Rectal smooth muscle tissue (tissue), 1 donor: Measurements from ENCODE around the gene ADGRG7.

Experiments used
- H3K27ac ChIP-seq: one replicate; pipeline ENCODE4 v1.7.0; 2013; ENCODE audit warnings: low read depth, low read length, inconsistent platforms
- H3K27me3 ChIP-seq: one replicate; pipeline ENCODE4 v1.7.0; 2013; ENCODE audit warnings: low read length; ENCODE audit not compliant: control insufficient read depth, insufficient read depth
- H3K36me3 ChIP-seq: one replicate; pipeline ENCODE4 v1.7.0; 2013; ENCODE audit warnings: low read length; ENCODE audit not compliant: control insufficient read depth, insufficient read depth
- H3K4me1 ChIP-seq: one replicate; pipeline ENCODE4 v1.7.0; 2013; ENCODE audit warnings: low read length; ENCODE audit not compliant: control insufficient read depth, insufficient read depth
- H3K4me3 ChIP-seq: one replicate; pipeline ENCODE4 v1.7.0; 2013; ENCODE audit warnings: low read length
- H3K9ac ChIP-seq: one replicate; pipeline ENCODE4 v1.7.0; 2013; ENCODE audit warnings: low read length

The ADGRG7 gene

DNA sequence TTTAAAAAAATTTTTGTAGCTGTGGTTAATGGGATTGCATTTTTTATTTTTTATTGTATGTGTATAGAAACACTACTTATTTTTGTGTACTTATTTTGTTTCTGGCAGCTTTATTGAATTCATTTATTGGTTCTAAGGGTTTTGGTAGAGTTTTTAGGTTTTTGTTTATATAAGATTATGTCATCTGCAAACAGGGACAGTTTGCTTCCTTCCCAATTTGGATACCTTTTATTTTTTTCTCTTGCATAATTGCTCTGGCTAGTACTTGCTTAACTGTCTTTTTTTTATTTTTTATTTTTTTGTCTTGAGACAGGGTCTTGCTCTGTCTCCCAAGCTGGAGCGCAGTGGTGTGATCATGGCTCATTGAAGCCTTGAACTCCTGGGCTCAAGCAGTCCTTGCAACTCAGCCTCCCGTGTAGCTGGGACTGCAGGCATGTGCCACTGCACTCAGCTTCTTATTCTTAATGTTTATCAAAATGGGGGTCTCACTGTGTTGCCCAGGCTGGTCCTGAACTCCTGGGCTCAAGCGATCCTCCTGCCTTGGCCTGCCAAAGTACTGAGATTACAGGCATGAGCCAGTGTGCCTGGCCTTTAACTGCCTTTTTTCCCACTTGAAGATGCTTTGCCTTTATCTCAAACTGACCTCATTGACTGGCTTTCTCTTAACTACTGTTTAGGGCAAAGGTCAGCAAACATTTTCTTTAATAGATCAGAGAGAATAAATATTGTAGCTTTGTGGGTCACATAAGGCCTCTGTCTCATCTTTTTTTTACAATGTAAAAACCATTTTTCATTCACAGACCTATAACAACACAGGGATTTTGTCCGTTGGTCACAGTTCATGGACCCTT is 108.5 kb downstream of the ADGRG7 start:
- Histone ChIP-seq H3K9ac (no peak overlapping the region), H3K36me3 (peaks cover 3% of the 10 kb centered on the region), H3K4me1 (no peaks in the 10 kb centered on the region)

DNA sequence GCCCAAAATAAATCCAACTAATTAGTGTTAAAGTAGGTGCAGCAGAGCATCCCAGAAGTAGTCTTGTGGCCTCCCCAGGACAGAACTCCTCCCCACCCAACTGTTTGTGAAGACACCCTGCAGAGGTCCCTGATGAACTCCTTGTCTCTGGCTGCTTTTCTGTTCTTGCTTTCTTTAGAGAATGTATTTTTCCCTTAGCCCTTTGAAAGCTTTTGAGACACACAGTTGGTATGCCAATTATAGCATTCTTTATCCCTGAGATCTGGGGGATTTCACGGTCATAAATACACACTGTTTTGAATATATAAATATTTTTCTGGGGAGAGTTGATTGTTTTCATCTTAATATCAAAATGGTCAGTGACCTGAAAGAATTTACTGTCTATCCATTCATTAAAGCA is 109.7 kb downstream of the ADGRG7 start:
- Histone ChIP-seq H3K36me3 (peaks cover 3% of the 10 kb centered on the region), H3K4me3 (no peak overlapping the region), H3K4me1 (no peaks in the 10 kb centered on the region), H3K27me3 (no peaks in the 10 kb centered on the region), H3K27ac (no peak overlapping the region), H3K9ac (no peak overlapping the region)

More for the DNA sequence above, 108.5 kb downstream of the ADGRG7 start:
- Histone ChIP-seq H3K27ac (no peak overlapping the region), H3K27me3 (no peaks in the 10 kb centered on the region), H3K4me3 (no peak overlapping the region)

DNA sequence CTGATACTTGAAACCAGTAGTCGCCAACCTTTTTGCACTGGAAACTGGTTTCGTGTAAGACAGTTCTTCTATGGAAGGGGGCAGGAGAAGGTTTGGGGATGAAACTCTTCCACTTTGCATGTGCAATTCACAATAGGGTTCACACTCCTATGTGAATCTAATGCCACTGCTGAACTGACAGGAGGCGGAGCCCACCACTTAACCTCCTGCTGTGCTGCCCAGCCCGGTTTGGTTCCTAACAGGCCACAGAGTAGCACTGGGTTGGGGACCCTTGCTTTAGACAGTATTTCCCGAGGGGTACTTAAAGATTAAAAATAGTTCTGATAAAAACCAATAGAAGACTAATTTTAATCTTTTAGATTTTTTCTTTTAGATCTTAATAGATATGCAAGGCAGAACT is 111.0 kb downstream of the ADGRG7 start:
- Histone ChIP-seq H3K4me3 (no peak overlapping the region), H3K9ac (no peak overlapping the region), H3K27ac (no peak overlapping the region), H3K36me3 (peaks cover 3% of the 10 kb centered on the region), H3K4me1 (no peaks in the 10 kb centered on the region), H3K27me3 (no peaks in the 10 kb centered on the region)

DNA sequence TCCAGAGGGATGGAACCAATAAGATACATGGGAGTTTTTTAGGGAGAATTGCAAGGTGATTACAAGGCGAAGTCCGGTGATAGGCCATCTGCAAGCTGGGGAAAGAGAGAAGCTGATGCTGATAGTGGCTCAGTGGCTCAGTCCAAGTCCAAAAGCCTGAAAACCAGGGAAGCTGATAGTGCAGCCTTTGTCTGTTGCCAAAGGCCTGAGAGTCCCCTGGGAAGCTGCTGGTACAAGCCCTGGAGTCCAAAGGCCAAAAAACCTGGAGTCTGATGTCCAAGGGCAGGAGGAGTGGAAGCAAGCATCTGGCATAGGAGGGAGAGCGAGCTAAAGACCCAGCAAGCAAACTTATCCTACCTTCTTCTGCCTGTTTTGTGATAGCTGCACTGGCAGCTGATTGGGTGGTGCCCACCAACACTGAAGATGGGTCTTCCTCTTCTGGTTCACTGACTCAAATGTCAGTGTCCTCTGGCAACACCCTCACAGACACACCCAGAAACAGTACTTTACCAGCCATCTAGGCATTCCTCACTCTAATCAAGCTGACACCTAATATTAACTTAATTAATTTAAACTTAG is 116.6 kb downstream of the ADGRG7 start:
- Histone ChIP-seq H3K36me3 (peaks cover 5% of the 10 kb centered on the region), H3K27me3 (no peaks in the 10 kb centered on the region), H3K4me3 (no peak overlapping the region)

DNA sequence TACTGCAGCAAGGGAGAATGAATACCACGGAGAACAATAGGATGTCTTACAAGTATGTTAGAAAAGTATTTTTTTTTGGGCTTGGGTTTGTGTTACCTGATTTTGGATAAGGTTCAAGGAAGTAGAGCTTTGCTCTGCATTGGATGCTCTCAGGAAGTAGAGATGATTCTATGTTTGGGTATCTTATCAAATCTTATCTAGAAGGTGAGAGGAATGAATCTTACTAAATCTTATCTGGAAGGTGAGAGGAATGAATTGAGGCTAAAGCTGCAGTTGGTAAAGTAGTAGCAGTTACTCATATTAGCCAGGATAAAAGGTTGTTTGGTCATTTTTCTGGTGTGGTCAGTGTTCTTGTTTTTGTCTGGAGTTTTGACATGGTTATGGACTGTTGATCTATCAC is 117.3 kb downstream of the ADGRG7 start:
- Histone ChIP-seq H3K27ac (no peak overlapping the region), H3K27me3 (no peaks in the 10 kb centered on the region), H3K36me3 (peaks cover 5% of the 10 kb centered on the region), H3K9ac (no peak overlapping the region), H3K4me1 (no peaks in the 10 kb centered on the region), H3K4me3 (no peak overlapping the region)

More for the DNA sequence above, 116.6 kb downstream of the ADGRG7 start:
- no peaks in the 10 kb centered on the region for H3K4me1 ChIP-seq
- H3K27ac ChIP-seq, result no peak overlapping the region
- H3K9ac ChIP-seq, result no peak overlapping the region

DNA sequence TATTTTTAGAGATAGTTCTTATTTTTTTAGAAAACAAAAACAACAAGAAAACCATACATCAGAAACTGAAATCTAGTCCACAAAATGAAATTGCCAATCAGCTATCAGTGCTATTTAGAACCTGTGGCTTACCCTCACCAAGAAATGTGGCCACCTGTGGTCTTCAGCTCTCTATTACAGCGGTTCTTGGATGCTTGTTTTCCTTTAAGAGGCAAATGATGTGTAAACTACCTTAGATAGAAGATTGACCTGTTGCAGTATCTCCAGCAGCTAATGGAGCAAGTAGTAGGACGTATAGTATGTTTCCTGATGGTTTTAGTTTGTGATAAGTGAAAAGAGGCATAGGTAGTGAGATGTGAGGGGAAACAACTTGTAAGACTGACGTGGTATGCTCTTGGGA is 121.1 kb downstream of the ADGRG7 start:
- Histone ChIP-seq H3K27me3 (no peaks in the 10 kb centered on the region), H3K36me3 (peaks cover 8% of the 10 kb centered on the region)

DNA sequence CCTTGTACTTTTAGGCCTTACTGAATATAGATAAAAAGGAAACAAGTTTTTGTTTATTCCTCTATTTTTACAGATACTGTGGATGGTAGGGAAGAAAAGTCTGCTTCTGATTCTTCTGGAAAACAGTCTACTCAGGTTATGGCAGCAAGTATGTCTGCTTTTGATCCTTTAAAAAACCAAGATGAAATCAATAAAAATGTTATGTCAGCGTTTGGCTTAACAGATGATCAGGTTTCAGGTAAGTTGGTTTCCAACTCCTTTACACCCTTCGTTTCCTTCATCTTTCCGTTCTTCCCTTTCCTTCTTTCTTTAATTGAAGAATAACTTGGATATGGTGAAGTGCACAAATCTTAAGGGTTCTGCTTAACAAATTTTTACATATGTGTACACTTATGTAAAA is 123.0 kb downstream of the ADGRG7 start:
- Histone ChIP-seq H3K9ac (no peak overlapping the region), H3K4me3 (no peak overlapping the region), H3K36me3 (peaks cover 13% of the 10 kb centered on the region), H3K27me3 (no peaks in the 10 kb centered on the region), H3K27ac (no peak overlapping the region), H3K4me1 (no peaks in the 10 kb centered on the region)

More for the DNA sequence above, 121.1 kb downstream of the ADGRG7 start:
- H3K27ac ChIP-seq, result no peak overlapping the region
- H3K9ac ChIP-seq, result no peak overlapping the region
- H3K4me3 ChIP-seq, result no peak overlapping the region
- H3K4me1 ChIP-seq, result no peaks in the 10 kb centered on the region

DNA sequence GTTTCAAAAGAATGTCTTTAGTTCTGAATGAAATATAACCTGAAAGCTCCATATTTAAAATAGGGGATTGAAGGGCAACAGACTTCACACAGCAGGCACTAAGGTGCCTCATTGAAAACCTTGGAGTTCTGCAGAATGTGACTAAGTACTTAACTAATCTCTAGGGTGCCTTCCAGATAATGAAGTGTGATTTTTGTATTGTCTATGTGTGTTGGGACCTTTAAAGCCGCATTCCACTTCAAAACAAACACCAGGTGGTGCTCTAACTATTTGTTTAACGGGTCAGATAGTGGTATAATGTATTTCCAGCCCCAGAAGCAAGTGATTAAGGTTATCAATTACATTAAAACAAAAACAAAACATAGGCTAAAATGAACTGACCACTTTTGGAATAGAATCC is 127.9 kb downstream of the ADGRG7 start:
- no peak overlapping the region for H3K4me3 ChIP-seq
- H3K36me3 ChIP-seq, result peaks cover 19% of the 10 kb centered on the region
- H3K27me3 ChIP-seq, result no peaks in the 10 kb centered on the region
- H3K9ac ChIP-seq, result no peak overlapping the region
- H3K27ac ChIP-seq, result no peak overlapping the region
- H3K4me1 ChIP-seq, result no peaks in the 10 kb centered on the region

DNA sequence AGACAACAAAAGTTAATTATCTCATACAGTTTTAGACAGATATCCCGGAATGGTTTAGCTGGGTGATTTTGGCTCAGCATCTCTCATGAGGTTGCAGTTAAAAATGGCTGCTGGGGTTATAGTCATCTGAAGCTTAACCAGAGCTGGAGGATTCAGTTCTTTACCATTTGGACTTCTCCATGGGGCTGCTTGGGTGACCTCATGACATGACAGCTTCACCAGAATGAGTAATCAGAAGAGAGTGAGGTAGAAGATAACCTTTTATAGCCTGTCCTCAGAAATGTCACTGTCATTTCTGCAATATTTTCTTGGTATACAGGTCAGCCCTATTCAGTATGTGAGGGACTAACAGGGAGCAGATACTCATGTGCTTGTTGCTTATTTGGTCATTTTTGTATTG is 130.8 kb downstream of the ADGRG7 start:
- Histone ChIP-seq H3K4me3 (no peak overlapping the region), H3K27me3 (no peaks in the 10 kb centered on the region), H3K4me1 (no peaks in the 10 kb centered on the region), H3K27ac (no peak overlapping the region), H3K36me3 (peaks cover 15% of the 10 kb centered on the region), H3K9ac (no peak overlapping the region)

DNA sequence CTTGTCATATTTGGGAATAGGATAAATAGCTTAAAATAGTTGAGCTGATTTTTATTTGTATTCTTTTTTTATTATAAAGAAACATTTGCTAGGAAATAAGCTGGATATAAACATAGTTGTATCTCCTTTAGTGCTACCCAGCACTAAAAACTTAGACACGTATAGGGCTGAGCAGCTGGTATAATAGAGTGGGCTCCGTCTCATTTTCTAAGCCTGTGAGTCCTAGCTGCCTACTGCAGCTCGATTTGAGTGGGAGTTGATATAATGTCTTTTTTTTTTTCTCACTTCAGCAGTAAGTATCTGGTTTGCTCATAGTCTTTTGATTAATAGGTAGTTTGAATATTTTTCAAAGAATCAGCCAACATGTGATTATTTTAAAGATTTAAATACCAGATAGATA is 134.1 kb downstream of the ADGRG7 start:
- Histone ChIP-seq H3K4me3 (no peak overlapping the region), H3K27me3 (no peaks in the 10 kb centered on the region), H3K27ac (no peak overlapping the region), H3K36me3 (peaks cover 21% of the 10 kb centered on the region), H3K9ac (no peak overlapping the region), H3K4me1 (no peaks in the 10 kb centered on the region)

DNA sequence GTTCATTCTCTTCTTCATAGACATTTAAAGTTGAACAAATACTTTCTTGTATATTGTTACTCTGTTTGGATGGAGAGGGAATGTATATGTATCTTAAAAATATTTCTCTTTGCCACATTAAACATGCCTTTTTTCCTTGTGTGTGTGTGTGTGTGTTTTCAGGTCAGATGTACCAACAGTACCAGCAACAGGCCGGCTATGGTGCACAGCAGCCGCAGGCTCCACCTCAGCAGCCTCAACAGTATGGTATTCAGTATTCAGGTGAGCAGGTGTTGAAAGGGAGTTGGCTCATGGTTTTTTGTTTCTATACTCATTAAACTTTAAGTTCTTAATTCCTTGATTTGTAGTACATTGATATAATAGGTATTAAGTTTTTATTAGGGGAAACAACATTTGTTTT is 135.3 kb downstream of the ADGRG7 start:
- Histone ChIP-seq H3K4me3 (no peak overlapping the region), H3K36me3 (peaks cover 21% of the 10 kb centered on the region), H3K4me1 (no peaks in the 10 kb centered on the region), H3K27ac (no peak overlapping the region), H3K27me3 (no peaks in the 10 kb centered on the region), H3K9ac (no peak overlapping the region)
